ENCODE measurements around the gene FBXO17. TPM values are rescaled to one million over a fixed set of nuclear protein-coding genes. Genes with fewer than 3 reads are reported as not detected.
"Not testable (repeated sequence)": the region's sequence is repeated elsewhere in the genome, so short reads cannot be mapped to it uniquely, and the experiment has no call there.

FBXO17 gene
- polyA plus RNA-seq, 4 donors: 51.3 to 93.4 (median 81.1) TPM

GRCh38 chr19:38945562-38946228, 29.8 kb downstream of the FBXO17 start:
- DNase-seq (ENCODE audit: low read depth in 4 of 4, low spot score in 2 of 4): no peak

GRCh38 chr19:38944981-38945506, 30.5 kb downstream of the FBXO17 start:
- no peak for DNase-seq (ENCODE audit: low read depth in 4 of 4, low spot score in 2 of 4)

- DNase-seq (ENCODE audit: low read depth in 4 of 4, low spot score in 2 of 4): no peak
Observed at GRCh38 chr19:38942471-38943181, 32.9 kb downstream of the FBXO17 start.

- DNase-seq (ENCODE audit: low read depth in 4 of 4, low spot score in 2 of 4): no peak
Observed at GRCh38 chr19:38941979-38942378, 33.6 kb downstream of the FBXO17 start.

- not testable (repeated sequence) for DNase-seq (ENCODE audit: low read depth in 4 of 4, low spot score in 2 of 4)
Observed at GRCh38 chr19:38941466-38941865, 34.1 kb downstream of the FBXO17 start.

- DNase-seq (ENCODE audit: low read depth in 4 of 4, low spot score in 2 of 4): no peak
Observed at GRCh38 chr19:38939957-38940356, 35.6 kb downstream of the FBXO17 start.

GRCh38 chr19:38933544-38933943, 42.0 kb downstream of the FBXO17 start:
- no peak for DNase-seq (ENCODE audit: low read depth in 4 of 4, low spot score in 2 of 4)

- no peak for DNase-seq (ENCODE audit: low read depth in 4 of 4, low spot score in 2 of 4)
Observed at GRCh38 chr19:38932425-38933179, 42.9 kb downstream of the FBXO17 start.

- DNase-seq (ENCODE audit: low read depth in 4 of 4, low spot score in 2 of 4): no peak
Observed at GRCh38 chr19:38931521-38931793, 44.1 kb downstream of the FBXO17 start.

GRCh38 chr19:38930776-38931520, 44.6 kb downstream of the FBXO17 start, which contains the start of gene MRPS12:
MRPS12 (plus strand) TSS chr19:38930944; CDS start chr19:38931295, 351 bp downstream.
- peak in 3 of 4 donors; percentile 99 for DNase-seq (ENCODE audit: low read depth in 4 of 4, low spot score in 2 of 4)

GRCh38 chr19:38929929-38930775, 45.4 kb downstream of the FBXO17 start, which contains the start of gene SARS2:
SARS2 (minus strand) TSS chr19:38930763; CDS start chr19:38930736, 27 bp downstream.
- DNase-seq (ENCODE audit: low read depth in 4 of 4, low spot score in 2 of 4): peak in 3 of 4 donors; percentile 88 to 99 (median 91)

GRCh38 chr19:38928391-38929001, 47.0 kb downstream of the FBXO17 start:
- DNase-seq (ENCODE audit: low read depth in 4 of 4, low spot score in 2 of 4): no peak

GRCh38 chr19:38924388-38924787, 51.2 kb downstream of the FBXO17 start:
- DNase-seq (ENCODE audit: low read depth in 4 of 4, low spot score in 2 of 4): no peak

- no peak for DNase-seq (ENCODE audit: low read depth in 4 of 4, low spot score in 2 of 4)
Observed at GRCh38 chr19:38922482-38922881, 53.1 kb downstream of the FBXO17 start.

- no peak for DNase-seq (ENCODE audit: low read depth in 4 of 4, low spot score in 2 of 4)
Observed at GRCh38 chr19:38921420-38922274, 53.9 kb downstream of the FBXO17 start.

- no peak for DNase-seq (ENCODE audit: low read depth in 4 of 4, low spot score in 2 of 4)
Observed at GRCh38 chr19:38920602-38921419, 54.7 kb downstream of the FBXO17 start.

- DNase-seq (ENCODE audit: low read depth in 4 of 4, low spot score in 2 of 4): no peak
Observed at GRCh38 chr19:38919837-38920601, 55.5 kb downstream of the FBXO17 start.

Measured in left renal cortex interstitium (tissue), 4 donors.